Activated CD8-positive, alpha-beta T cell treated with anti-CD3 and anti-CD28 coated beads for 36 hours (primary cell): ENCODE results near the gene NKAIN2. TPM values are rescaled to one million over a fixed set of nuclear protein-coding genes. Genes with fewer than 3 reads are reported as not detected.

ENCODE experiments used
- ATAC-seq: fragments of 200-7000 bp; cut with Tn5 transposase; one replicate; pipeline ENCODE4 v1.10.0; 2021; ENCODE audit warnings: mild to moderate bottlenecking, moderate library complexity
- CTCF ChIA-PET: fragments of 350-600 bp; sonication (Branson Sonifier 250); formaldehyde crosslinking; loops from one replicate; lab custom pipeline; 2021; ENCODE audit warnings: antibody characterized with exemption; lab: Charles Lee
- POLR2A ChIA-PET: fragments of 350-600 bp; sonication (Branson Sonifier 250); formaldehyde crosslinking; loops from one replicate; lab custom pipeline; 2021; ENCODE audit warnings: antibody characterized with exemption; lab: Charles Lee
- DNase-seq: peaks from one replicate; pipeline ENCODE4 v3.0.0-alpha.2; 2020
- H3K27ac Mint-ChIP-seq: one replicate; pipeline ENCODE4 v1.8.0; 2021; ENCODE audit warnings: mild to moderate bottlenecking, mixed read lengths
- H3K27me3 Mint-ChIP-seq: one replicate; pipeline ENCODE4 v1.8.0; 2021; ENCODE audit warnings: mixed read lengths
- H3K36me3 Mint-ChIP-seq: one replicate; pipeline ENCODE4 v1.8.0; 2021; ENCODE audit warnings: low read depth, mixed read lengths
- H3K4me1 Mint-ChIP-seq: one replicate; pipeline ENCODE4 v1.8.0; 2021; ENCODE audit warnings: low read depth, mixed read lengths
- H3K4me3 Mint-ChIP-seq: one replicate; pipeline ENCODE4 v1.8.0; 2021; ENCODE audit warnings: mild to moderate bottlenecking, moderate library complexity, mixed read lengths
- H3K9me3 Mint-ChIP-seq: one replicate; pipeline ENCODE4 v1.8.0; 2021; ENCODE audit warnings: mixed read lengths
- CTCF ChIP-seq: fragments of 200-600 bp; IDR thresholded peaks from one replicate; pipeline ENCODE4 v1.8.0; 2022; ENCODE audit warnings: antibody characterized with exemption, mild to moderate bottlenecking
- intact Hi-C: fragments of 100-400 bp; cut with micrococcal nuclease; formaldehyde crosslinking; loops from one replicate; pipeline ENCODE4 v1.10.0; 2022
- total RNA-seq, 2 experiments: library from RNA; stranded (reverse); gene quantifications; one replicate each; pipeline ENCODE4 v1.2.3, GENCODE V29; 2021

Gene NKAIN2
- total RNA-seq, 2 experiments from 2014 or later, result not detected

- H3K36me3 Mint-ChIP-seq, result no peaks in the 10 kb centered on the region
- H3K4me3 Mint-ChIP-seq, result no peak overlapping the region
- no peaks in the 10 kb centered on the region for H3K27me3 Mint-ChIP-seq
- intact Hi-C loops, result no loop called here
- DNase-seq, result no peak
- POLR2A ChIA-PET, result no interaction called here
- no peak for TF ChIP-seq CTCF
- no peak for ATAC-seq
- CTCF ChIA-PET, result no interaction called here
- no peak overlapping the region for H3K27ac Mint-ChIP-seq
- peaks cover 1% of the 10 kb centered on the region for H3K9me3 Mint-ChIP-seq
- H3K4me1 Mint-ChIP-seq, result no peaks in the 10 kb centered on the region
These were observed 344.0 kb downstream of the NKAIN2 start for GRCh38 chr6:124147621-124148020.

GRCh38 chr6:124148236-124148957 is 344.7 kb downstream of the NKAIN2 start:
- no peaks in the 10 kb centered on the region for H3K36me3 Mint-ChIP-seq
- intact Hi-C loops, result no loop called here
- H3K4me1 Mint-ChIP-seq, result no peaks in the 10 kb centered on the region
- no peaks in the 10 kb centered on the region for H3K27me3 Mint-ChIP-seq
- TF ChIP-seq CTCF, result no peak
- peaks cover 3% of the 10 kb centered on the region for H3K9me3 Mint-ChIP-seq
- ChIA-PET POLR2A (no interaction called here), CTCF (no interaction called here)
- no peak for DNase-seq
- no peak overlapping the region for H3K27ac Mint-ChIP-seq
- H3K4me3 Mint-ChIP-seq, result no peak overlapping the region
- no peak for ATAC-seq

GRCh38 chr6:124149646-124150045 is 346.0 kb downstream of the NKAIN2 start:
- no peak overlapping the region for H3K27ac Mint-ChIP-seq
- DNase-seq, result no peak
- H3K4me1 Mint-ChIP-seq, result no peaks in the 10 kb centered on the region
- H3K9me3 Mint-ChIP-seq, result peaks cover 3% of the 10 kb centered on the region
- intact Hi-C loops, result no loop called here
- no peaks in the 10 kb centered on the region for H3K36me3 Mint-ChIP-seq
- POLR2A ChIA-PET, result no interaction called here
- H3K27me3 Mint-ChIP-seq, result no peaks in the 10 kb centered on the region
- CTCF ChIA-PET, result no interaction called here
- no peak overlapping the region for H3K4me3 Mint-ChIP-seq
- ATAC-seq, result no peak
- TF ChIP-seq CTCF, result no peak

- CTCF ChIA-PET, result no interaction called here
- TF ChIP-seq CTCF, result no peak
- H3K9me3 Mint-ChIP-seq, result peaks cover 4% of the 10 kb centered on the region
These were observed 354.4 kb downstream of the NKAIN2 start for GRCh38 chr6:124158024-124158423.

GRCh38 chr6:124163676-124164075 is 360.0 kb downstream of the NKAIN2 start:
- no peak for TF ChIP-seq CTCF
- intact Hi-C loops, result no loop called here
- peaks cover 10% of the 10 kb centered on the region for H3K9me3 Mint-ChIP-seq
- ChIA-PET POLR2A (no interaction called here), CTCF (no interaction called here)
- no peaks in the 10 kb centered on the region for H3K4me1 Mint-ChIP-seq
- H3K27me3 Mint-ChIP-seq, result no peaks in the 10 kb centered on the region
- H3K27ac Mint-ChIP-seq, result no peak overlapping the region
- no peak overlapping the region for H3K4me3 Mint-ChIP-seq
- ATAC-seq (no peak), DNase-seq (no peak)
- H3K36me3 Mint-ChIP-seq, result no peaks in the 10 kb centered on the region

More at GRCh38 chr6:124158024-124158423, 354.4 kb downstream of the NKAIN2 start:
- POLR2A ChIA-PET, result no interaction called here
- no peak for ATAC-seq
- Mint-ChIP-seq H3K36me3 (no peaks in the 10 kb centered on the region), H3K27ac (no peak overlapping the region), H3K27me3 (no peaks in the 10 kb centered on the region), H3K4me1 (no peaks in the 10 kb centered on the region), H3K4me3 (no peak overlapping the region)
- no peak for DNase-seq
- intact Hi-C loops, result no loop called here
